HG02973 (cell line): ENCODE data around the gene CHD6.

Experiments
- ATAC-seq: cut with Tn5 transposase; IDR thresholded peaks from one replicate; pipeline ENCODE4 v1.9.1; 2021; ENCODE audit warnings: moderate library complexity; ENCODE audit not compliant: unreplicated experiment

The CHD6 gene, protein sequence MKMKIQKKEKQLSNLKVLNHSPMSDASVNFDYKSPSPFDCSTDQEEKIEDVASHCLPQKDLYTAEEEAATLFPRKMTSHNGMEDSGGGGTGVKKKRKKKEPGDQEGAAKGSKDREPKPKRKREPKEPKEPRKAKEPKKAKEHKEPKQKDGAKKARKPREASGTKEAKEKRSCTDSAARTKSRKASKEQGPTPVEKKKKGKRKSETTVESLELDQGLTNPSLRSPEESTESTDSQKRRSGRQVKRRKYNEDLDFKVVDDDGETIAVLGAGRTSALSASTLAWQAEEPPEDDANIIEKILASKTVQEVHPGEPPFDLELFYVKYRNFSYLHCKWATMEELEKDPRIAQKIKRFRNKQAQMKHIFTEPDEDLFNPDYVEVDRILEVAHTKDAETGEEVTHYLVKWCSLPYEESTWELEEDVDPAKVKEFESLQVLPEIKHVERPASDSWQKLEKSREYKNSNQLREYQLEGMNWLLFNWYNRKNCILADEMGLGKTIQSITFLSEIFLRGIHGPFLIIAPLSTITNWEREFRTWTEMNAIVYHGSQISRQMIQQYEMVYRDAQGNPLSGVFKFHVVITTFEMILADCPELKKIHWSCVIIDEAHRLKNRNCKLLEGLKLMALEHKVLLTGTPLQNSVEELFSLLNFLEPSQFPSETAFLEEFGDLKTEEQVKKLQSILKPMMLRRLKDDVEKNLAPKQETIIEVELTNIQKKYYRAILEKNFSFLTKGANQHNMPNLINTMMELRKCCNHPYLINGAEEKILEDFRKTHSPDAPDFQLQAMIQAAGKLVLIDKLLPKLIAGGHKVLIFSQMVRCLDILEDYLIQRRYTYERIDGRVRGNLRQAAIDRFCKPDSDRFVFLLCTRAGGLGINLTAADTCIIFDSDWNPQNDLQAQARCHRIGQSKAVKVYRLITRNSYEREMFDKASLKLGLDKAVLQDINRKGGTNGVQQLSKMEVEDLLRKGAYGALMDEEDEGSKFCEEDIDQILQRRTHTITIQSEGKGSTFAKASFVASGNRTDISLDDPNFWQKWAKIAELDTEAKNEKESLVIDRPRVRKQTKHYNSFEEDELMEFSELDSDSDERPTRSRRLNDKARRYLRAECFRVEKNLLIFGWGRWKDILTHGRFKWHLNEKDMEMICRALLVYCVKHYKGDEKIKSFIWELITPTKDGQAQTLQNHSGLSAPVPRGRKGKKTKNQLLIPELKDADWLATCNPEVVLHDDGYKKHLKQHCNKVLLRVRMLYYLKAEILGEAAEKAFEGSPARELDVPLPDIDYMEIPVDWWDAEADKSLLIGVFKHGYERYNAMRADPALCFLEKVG (N-terminal part only)

DNA sequence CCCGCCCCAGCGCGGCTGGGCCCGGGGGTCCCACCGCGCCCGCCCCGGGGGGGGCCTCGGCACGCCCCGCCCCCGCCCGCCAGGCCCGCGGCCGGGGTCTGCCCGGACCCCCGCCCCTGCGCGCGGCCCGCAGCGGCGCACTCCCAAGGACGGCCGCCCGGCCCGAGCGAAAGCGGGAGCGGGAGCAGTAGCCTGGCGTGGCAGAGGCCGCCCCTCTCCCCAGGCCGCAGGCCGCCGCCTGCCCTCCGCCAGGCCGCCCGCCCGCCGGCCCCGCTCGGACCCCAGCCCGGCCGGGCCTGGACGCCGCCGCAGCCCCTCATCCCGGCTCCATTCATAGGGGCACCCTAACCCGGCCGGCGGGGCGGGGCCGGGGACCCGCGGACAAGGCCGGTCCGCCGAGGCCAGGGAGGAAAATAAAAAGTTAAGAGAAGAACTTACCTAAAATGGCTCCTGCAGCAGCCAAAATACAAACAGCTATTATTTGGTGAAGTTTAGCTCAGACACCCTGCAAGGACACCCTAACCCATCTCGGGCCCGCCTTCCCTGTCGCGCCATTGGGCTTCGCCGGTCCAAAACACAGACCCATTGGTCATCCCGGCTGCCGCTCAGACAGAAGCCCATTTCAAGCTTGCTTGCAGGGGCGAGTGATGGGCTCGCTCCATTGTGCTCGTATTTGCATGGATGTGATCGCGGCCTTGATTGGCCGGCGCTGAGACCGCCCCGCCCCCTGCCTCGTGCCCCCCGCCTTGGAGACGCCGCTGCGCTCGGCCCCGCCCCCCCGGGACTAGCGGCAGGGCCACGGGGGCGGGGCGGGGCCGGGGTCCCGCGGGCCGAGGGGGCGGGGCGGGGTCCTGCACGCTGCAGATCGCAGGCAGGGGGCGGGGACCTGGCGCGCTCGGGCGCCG is at the start of gene CHD6:
Gene CHD6, minus strand, starts transcription at position 476 of the 905 bp plus-strand sequence. CDS start 67,040 bp downstream, outside the sequence.
- ATAC-seq = peak; percentile 99

DNA sequence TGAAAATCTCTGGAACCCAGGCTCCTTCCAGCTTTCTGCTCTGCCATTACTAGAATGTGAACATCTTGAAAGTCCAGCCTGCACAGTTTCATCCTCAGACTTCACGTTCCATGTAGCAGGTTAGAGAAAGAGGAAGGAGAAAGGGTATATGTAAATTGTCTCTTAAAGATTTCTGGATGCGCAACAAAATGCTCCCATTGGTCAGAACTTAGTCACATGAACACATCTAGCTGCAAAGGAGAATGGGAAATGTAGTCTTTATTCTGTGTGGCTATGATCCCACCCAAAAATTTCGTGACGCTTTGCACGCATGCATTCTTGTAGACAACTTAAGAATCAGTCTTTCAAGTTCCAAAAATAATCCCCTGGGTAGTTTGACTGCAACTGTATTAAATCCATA is 46.4 kb upstream of the CHD6 start:
- no peak for ATAC-seq

GRCh38 chr20:41657655-41658054 is 39.5 kb upstream of the CHD6 start:
- no peak for ATAC-seq

- ATAC-seq = no peak
Observed at GRCh38 chr20:41655962-41656618, 37.9 kb upstream of the CHD6 start.

GRCh38 chr20:41654884-41655283 is 36.7 kb upstream of the CHD6 start:
- no peak for ATAC-seq

- ATAC-seq = no peak
Observed at GRCh38 chr20:41654292-41654691, 36.1 kb upstream of the CHD6 start.

GRCh38 chr20:41650231-41650948 is 32.2 kb upstream of the CHD6 start:
- ATAC-seq = no peak

DNA sequence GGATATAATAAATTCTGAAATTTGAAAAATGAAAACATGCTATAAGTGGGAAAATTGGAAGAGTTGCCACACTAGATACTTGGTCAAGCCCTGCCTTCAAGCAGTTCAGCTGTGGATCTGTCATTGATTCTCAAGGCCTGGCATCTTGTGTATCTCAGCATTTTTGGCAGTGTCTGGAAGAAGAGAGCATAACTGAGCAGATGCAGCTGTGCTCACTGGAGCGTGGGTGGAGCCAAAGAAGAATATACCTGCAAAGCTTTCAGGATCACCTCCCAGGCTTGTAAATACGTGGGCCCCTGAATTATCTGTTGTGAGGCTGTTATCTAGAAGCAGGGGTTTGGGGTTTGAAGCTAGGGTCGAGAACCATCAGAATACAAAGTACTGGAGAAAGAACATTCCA is 31.3 kb upstream of the CHD6 start:
- no peak for ATAC-seq

DNA sequence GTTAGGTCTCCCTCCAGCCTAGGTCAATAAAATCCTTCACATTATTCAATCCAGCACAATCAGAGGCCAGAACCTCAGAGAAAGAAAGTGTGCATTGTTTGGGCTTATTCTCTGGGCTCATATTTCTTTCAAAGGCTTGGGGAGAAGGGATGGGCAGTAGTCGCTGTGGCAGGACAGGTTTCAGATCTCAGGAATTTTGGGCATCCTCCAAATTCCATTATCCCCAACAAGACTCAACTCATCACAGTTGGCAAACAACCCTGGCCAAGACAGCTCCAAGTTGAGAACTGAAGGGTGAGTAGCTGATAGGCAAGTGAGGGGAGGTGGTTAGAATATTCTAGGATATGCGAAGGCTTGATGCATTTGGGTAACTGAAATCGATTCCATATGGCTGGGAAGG is 27.2 kb upstream of the CHD6 start:
- no peak for ATAC-seq

DNA sequence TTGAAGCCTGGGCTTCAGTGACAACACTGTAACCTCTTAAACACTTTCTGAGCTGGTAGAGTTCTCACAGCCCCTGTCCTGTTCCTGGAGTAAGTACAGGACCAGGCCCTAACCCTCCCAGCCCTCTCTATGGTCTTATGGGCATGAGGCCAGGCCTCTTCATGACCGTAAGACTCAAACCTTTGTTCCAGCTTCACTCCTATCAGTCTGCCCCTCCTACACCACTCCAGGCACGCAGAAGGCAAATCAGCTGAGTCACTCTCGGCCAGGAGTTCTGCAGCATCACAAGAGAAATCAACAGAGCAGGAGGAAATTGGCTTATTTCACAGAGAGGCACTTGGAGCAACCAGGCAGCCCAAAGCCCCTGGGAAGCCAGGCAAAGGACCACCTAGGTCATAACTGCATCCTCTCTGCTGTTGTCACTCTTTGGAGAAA is 25.3 kb upstream of the CHD6 start:
- ATAC-seq = no peak

DNA sequence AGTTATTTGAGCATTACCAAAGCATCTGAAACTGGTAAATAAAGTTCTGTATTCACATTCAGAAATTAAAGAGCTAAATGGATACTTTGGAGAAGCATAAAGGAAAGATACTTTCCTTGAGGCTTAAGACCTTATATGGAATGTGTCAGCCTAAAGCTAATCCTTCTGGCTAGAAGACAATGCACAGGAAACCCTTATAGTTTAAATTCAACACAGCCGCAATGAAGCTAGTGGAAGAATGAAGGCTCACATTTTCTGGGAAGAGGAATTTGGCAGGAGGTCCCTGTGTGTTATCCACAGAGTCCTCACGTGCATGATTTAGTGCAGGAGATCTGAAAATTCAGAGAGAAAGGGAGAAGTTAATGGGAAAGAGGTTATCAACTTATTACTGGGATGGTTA is 21.5 kb upstream of the CHD6 start:
- ATAC-seq = no peak

DNA sequence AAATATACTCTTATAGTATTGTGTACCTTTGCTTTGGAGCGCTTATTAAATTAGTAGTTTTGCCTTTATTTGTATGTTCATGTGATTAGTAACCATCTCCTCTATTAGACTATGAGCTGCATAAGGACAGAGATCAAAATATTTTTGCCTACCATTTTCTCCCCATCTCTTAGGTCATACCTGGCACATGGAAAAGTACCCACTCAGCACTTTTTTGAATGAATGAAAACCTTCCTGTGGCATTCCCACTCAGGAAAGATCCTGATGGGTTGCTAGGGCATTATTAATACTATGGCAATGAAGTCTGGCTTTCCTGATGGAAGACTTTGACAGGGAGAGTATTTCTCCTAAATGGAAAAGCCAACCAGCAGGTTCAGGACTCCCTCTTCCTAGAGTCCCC is 20.3 kb upstream of the CHD6 start:
- no peak for ATAC-seq

DNA sequence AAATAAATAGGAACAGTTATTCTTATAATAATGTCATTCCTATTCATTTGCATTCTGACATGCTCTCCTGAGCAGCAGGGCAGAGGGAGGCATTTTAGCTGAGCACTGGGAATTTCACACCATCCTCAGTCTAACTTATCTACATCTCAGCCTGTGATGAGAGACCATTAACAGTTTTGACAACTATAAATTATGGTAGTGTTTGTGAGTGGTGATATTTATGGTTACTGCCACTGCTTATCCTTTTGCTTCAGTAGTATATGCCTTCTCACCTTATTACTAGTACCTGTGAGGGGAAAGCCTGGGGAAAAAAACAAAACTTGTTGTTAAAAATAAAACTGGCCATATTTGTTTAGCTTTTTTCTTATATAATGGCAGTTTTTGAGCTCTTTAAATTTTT is 17.0 kb upstream of the CHD6 start:
- ATAC-seq = no peak

- ATAC-seq = no peak
Observed at GRCh38 chr20:41632896-41633295, 14.7 kb upstream of the CHD6 start.

GRCh38 chr20:41631826-41632225 is 13.6 kb upstream of the CHD6 start:
- no peak for ATAC-seq

GRCh38 chr20:41630846-41631245 is 12.7 kb upstream of the CHD6 start:
- ATAC-seq = no peak

DNA sequence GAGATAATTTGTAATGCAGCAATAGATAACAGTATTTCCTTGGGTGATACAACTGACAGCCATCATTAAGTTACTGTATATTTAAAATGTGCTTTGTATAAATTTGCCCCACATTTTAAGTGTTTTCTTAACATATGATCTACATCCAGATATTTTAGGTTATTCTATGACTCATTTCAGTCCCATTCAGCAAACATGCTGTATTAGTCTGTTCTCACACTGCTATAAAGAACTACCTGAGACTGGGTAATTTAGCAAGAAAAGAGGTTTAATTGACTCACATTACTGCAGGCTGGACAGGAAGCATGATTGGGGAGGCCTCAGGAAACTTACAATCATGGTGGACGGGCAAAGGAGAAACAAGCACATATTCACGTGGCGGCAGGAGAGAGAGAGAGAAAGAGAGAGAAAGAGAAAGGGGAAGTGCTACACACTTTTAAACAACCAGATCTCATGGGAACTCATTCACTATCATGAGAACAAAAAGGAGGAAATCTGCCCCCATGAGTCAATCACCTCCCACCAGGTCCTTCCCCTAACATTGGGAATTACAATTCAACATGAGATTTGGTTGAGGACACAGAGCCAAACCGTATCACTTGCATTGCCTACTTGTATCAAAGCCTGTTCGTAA is 9.6 kb upstream of the CHD6 start:
- ATAC-seq = no peak

DNA sequence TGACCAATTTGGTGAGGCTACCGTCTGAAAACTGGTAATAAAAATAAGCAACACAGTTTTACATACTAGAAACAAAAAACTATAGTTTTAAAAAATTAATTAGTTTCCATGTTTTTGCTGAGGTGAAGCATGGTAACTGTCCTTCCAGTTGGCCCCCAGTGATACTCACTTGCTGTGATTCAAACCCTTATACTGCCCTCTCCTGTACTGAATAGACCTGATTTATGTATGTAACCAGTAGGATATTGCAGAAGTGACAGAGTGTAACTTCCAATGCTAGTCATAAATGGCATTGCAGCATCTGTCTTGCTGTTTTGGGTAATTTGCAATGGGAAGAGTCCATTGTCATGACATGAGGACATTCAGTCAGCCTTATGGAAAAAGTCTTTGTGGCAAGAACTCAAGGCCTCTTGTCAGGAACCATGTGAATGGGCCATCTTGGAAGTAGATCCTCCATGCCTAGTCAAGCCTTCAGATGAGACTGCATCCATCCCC is 8.9 kb upstream of the CHD6 start:
- no peak for ATAC-seq
